HL-60 (cell line): ENCODE measurements around the gene LATS1.

Experiments used
- TF ChIP-seq, protein P1 (sequence below): IDR thresholded peaks from one replicate; pipeline ENCODE4 v1.5.1; 2011; ENCODE audit warnings: low read length, control low read depth, inconsistent platforms; ENCODE audit not compliant: insufficient read depth
- TF ChIP-seq, protein P2 (sequence below): IDR thresholded peaks from 2 replicates; pipeline ENCODE4 v1.6.1; 2012; ENCODE audit warnings: low read depth; ENCODE audit not compliant: insufficient replicate concordance

DNA sequence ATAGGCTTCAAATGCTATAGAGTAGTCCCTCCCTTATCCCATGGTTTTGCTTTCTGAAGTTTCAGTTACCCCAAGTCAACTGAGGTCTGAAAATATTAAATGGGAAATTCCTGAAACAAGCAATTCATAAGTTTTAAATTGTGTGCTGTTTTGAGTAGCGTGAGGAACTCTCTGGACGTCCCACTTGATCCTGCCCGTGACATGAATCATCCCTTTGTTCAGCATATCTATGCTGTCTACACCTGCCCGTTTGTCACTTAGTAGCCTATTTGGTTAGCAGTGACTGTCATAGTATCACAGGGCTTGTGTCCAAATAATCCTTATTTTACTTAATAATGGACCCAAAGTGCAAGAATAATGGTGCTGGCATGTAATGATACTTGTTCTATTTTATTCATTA, 36.6 kb upstream of the LATS1 start:
- TF ChIP-seq, protein P1, sequence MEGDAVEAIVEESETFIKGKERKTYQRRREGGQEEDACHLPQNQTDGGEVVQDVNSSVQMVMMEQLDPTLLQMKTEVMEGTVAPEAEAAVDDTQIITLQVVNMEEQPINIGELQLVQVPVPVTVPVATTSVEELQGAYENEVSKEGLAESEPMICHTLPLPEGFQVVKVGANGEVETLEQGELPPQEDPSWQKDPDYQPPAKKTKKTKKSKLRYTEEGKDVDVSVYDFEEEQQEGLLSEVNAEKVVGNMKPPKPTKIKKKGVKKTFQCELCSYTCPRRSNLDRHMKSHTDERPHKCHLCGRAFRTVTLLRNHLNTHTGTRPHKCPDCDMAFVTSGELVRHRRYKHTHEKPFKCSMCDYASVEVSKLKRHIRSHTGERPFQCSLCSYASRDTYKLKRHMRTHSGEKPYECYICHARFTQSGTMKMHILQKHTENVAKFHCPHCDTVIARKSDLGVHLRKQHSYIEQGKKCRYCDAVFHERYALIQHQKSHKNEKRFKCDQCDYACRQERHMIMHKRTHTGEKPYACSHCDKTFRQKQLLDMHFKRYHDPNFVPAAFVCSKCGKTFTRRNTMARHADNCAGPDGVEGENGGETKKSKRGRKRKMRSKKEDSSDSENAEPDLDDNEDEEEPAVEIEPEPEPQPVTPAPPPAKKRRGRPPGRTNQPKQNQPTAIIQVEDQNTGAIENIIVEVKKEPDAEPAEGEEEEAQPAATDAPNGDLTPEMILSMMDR: no peak
- TF ChIP-seq, protein P2, sequence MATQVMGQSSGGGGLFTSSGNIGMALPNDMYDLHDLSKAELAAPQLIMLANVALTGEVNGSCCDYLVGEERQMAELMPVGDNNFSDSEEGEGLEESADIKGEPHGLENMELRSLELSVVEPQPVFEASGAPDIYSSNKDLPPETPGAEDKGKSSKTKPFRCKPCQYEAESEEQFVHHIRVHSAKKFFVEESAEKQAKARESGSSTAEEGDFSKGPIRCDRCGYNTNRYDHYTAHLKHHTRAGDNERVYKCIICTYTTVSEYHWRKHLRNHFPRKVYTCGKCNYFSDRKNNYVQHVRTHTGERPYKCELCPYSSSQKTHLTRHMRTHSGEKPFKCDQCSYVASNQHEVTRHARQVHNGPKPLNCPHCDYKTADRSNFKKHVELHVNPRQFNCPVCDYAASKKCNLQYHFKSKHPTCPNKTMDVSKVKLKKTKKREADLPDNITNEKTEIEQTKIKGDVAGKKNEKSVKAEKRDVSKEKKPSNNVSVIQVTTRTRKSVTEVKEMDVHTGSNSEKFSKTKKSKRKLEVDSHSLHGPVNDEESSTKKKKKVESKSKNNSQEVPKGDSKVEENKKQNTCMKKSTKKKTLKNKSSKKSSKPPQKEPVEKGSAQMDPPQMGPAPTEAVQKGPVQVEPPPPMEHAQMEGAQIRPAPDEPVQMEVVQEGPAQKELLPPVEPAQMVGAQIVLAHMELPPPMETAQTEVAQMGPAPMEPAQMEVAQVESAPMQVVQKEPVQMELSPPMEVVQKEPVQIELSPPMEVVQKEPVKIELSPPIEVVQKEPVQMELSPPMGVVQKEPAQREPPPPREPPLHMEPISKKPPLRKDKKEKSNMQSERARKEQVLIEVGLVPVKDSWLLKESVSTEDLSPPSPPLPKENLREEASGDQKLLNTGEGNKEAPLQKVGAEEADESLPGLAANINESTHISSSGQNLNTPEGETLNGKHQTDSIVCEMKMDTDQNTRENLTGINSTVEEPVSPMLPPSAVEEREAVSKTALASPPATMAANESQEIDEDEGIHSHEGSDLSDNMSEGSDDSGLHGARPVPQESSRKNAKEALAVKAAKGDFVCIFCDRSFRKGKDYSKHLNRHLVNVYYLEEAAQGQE: no peak
